HG02885 (cell line): ENCODE data around the gene ZFC3H1.

Source experiments
- ATAC-seq: cut with Tn5 transposase; IDR thresholded peaks from one replicate; pipeline ENCODE4 v1.9.1; 2021; ENCODE audit warnings: mild to moderate bottlenecking; ENCODE audit not compliant: unreplicated experiment, poor library complexity

ZFC3H1 gene

DNA sequence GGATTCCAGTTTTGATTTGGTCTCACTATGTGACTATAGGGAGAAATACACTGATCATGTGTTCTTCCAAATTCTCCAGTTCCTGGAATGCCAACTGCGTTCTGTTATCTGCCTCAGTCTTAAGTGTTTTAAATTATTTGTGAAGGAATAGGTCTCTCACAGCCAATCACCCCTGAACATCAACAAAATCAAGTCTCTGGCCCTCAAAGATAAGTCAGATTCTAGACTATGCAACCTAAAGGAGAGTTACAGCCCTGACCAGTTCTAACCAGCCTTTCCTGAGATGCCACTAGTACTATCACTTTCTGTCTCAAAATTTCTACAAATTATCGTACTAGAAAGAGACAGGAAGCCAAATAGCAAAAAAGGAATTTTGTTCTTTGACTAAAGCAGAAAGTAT is 22.3 kb downstream of the ZFC3H1 start:
- ATAC-seq = no peak

GRCh38 chr12:71640316-71640715 is 23.3 kb downstream of the ZFC3H1 start:
- no peak for ATAC-seq

GRCh38 chr12:71639341-71639760 is 24.3 kb downstream of the ZFC3H1 start:
- ATAC-seq = peak; percentile 49

DNA sequence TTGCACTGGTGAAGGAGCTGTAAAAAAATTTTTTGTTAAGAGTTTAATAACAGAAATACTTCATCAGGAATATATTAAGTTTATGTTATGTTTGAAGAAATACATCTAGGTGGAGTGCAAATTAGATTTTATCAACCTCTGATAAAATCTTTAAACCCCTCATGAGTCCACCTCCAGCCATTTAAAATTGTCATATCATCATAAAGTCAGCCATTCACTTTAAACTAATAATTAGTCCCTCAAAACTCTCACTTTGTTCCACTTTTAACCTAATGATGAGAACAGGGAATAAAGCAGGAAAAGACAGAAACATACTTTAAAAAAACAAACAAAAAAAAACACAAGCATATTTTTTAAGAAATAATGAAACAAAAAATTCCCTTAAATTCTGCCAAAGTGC is 25.1 kb downstream of the ZFC3H1 start:
- ATAC-seq = no peak

DNA sequence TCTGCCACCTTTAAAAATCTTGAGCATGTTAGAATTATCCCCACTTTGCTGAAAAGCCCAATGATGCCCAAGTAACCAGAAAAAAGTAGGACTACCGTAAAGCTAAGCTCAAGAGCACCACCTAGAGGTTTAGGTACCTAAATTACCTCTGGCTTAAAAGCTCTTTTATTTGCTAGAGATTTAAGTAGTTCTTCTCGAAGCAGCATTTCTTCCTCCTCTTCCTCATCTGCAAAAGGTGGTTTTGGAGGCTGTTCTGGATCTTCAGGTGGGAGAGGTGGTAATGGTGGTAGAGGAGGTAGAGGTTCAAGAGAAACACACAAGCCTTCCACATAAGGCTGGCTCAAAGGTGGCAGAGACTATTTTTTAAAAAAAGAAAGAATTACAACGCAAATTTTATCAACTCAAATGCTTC is 26.9 kb downstream of the ZFC3H1 start:
- ATAC-seq = peak; percentile 65

DNA sequence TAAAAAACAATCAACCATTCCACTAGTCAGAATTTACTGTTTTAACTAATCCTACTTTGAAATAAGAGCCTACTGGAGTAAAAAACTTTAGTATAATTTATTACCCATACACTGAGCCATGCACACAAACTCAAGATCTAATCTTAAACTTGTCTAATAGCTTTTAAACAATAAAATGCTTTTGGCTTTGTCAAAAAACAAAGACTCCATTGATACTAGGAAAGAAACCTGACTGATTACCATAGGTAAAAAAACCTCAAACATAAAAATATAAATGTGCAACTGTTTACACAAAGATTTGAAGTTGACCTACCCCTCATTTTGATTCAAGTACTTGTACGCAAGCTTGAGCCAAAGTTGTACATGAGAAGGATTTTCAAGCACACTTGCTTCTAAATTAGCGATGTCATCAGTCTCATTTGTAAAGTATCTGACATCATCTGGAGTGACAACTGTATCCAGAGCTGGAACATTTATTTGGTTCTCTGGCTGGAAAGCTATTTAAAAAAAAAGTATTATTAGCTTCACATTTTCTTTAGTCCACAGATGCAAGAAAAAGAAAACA is 36.1 kb downstream of the ZFC3H1 start:
- no peak for ATAC-seq

DNA sequence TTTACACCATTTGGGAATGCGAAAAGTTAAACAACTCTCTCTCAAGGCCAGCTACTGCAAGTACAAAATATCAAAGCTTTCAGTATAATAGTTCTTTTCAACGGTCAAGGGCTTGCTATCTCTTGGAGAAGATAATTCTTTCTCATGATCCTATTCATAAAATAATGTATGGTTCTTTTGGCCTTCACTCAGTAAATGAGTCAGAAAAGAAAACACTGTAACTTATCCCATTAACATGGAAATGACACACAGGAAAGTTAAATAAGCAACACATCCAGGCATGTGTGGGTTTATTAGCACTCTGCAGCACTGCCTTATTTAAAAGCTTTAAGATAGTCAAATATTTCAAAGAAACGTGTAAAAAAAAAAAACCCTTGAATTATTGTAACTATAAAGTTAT is 36.9 kb downstream of the ZFC3H1 start:
- ATAC-seq = no peak

- peak; percentile 77 for ATAC-seq
Observed at GRCh38 chr12:71626098-71626497, 37.5 kb downstream of the ZFC3H1 start.

DNA sequence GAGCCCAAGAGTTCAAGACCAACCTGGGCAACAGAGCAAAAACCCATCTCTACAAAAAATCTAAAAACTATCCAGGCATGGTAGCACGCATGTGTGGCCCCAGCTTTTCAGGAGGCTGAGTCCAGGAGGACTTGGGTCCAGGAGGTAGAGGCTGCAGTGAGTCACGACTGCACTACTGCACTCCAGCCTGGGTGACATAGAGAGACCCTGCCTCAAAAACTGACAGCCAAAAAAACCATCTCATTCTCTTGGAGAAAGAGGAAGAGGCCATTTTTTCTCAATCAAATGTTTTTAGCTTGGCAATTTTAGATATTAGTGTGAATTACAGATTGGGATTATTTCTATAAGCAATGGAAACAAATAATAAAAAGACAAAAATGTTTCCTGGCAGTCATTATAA is 38.2 kb downstream of the ZFC3H1 start:
- ATAC-seq = no peak

- no peak for ATAC-seq
Observed at GRCh38 chr12:71621938-71622337, 41.7 kb downstream of the ZFC3H1 start.

DNA sequence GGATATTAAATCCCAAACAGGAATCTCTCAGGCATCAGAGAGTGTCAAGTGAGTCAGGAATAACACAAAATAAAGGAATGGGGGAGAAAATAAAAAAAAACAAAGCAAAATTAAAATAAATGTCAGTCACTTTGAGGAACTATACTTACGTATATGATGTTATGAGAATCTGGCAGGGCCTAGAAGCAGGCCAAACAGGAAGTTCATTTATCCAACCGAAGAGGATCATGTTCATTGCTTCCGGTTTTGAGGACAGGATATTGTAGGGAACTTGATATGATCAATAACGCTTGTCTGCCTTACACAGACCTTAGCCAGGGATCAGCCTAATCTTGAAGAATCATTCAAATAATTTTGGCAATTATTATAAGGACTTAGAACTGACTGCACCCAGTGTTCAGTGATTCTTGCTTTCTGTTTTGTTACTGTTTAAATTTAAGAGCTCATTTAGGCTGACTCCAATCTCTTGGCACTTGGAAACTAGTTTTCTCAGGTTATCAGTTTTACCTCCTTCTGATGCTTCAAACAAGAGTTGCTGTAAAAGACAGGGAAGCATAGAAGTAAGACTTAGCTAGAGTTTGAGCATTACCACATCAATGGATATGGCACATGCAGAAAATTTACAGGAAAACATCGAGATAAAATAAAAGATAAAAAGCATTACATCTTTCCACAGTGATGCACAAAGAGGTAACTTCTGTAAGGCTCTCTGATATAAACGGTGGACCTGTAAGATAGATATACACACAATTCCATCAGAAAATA is 53.4 kb downstream of the ZFC3H1 start:
- no peak for ATAC-seq

GRCh38 chr12:71607494-71608330 is 55.9 kb downstream of the ZFC3H1 start:
- ATAC-seq = no peak

GRCh38 chr12:71605039-71605438 is 58.6 kb downstream of the ZFC3H1 start:
- ATAC-seq = no peak

- no peak for ATAC-seq
Observed at GRCh38 chr12:71602761-71603577, 60.7 kb downstream of the ZFC3H1 start.

- ATAC-seq = no peak
Observed at GRCh38 chr12:71601546-71601945, 62.1 kb downstream of the ZFC3H1 start.

DNA sequence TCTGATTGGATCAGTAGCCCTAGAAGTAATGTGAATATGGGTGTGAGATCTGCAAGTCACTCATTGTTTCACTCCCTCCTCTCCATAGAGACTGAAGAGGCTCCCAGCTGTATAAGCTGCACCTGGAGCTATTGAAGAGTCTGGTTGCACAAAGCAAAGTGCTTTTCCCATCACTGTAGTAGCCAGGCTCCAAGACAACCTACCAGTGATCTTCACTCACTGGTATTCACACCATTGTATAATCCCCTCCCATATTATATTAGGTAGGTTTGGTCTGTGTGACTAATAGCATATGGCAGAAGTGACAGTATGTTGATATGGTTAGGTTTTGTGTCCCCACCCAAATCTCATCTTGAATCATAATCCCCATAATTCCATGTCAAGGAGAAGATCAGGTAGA is 64.4 kb downstream of the ZFC3H1 start:
- ATAC-seq = no peak

GRCh38 chr12:71594214-71594948 is 69.3 kb downstream of the ZFC3H1 start:
- ATAC-seq = no peak

DNA sequence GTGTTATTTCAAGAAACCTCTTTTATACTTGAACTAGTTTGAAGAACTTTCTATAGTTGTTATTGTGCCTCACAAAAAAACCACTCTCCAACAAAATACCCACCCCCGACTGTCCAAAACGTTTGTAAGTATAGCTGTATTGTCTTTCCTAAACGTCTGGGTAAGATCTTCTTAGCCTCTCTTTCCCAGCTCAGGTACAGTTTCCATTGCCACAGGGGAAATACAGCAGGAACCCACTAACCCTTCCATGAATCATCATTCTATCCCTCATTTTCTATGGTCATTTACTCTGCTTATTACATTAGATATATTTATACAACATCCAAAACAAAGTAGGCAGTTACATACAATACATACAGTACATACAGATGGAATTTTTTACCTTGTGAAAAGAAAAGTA is 70.8 kb downstream of the ZFC3H1 start:
- ATAC-seq = no peak

DNA sequence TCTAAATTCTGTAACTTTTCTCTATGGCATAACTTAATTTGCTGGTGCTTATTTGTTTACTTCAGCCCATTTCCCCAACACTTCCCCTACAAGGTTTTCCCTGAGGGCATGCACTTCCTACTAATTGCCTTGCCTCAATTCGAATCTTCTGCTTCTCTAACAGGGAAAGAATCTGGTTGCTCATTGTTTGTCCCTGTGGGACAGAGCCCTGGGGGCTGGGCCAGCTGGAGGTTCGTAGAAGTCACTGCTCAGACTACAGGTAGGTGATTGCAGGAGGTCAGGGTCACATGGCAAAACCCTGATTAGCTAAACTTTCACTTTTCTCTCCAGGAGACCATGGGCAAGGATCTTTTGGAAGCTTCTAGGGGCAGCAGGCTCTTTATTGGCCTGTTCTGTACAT is 72.0 kb downstream of the ZFC3H1 start:
- no peak for ATAC-seq

DNA sequence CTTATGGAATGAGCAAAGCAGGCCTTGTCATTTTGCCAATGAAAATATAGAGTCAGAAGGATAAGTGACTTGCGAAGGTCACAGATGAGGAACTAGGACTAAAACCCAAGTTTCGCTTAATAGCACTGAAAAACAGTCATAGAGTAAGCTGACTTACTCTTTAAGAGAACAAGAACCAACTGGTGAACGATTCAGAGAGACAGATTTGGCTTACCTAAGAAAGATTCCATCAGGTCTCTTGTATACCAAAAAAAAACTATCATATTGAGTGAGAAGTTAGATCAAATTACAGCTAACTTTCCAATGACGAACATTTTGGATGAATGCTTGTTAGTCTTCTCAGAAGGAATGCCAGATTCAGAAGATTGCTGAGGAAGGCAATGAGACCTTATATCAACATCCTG is 74.2 kb downstream of the ZFC3H1 start:
- no peak for ATAC-seq
